GM19025 (cell line): ENCODE data around the gene KBTBD2.
"Not testable (repeated sequence)": the region's sequence is repeated elsewhere in the genome, so short reads cannot be mapped to it uniquely, and the experiment has no call there.

Source experiments
- ATAC-seq: cut with Tn5 transposase; IDR thresholded peaks from one replicate; pipeline ENCODE4 v1.9.1; 2021; ENCODE audit warnings: mild to moderate bottlenecking, low read depth, moderate library complexity; ENCODE audit not compliant: unreplicated experiment

KBTBD2 gene

GRCh38 chr7:32858648-32859047, 32.9 kb downstream of the KBTBD2 start:
- ATAC-seq: no peak

DNA sequence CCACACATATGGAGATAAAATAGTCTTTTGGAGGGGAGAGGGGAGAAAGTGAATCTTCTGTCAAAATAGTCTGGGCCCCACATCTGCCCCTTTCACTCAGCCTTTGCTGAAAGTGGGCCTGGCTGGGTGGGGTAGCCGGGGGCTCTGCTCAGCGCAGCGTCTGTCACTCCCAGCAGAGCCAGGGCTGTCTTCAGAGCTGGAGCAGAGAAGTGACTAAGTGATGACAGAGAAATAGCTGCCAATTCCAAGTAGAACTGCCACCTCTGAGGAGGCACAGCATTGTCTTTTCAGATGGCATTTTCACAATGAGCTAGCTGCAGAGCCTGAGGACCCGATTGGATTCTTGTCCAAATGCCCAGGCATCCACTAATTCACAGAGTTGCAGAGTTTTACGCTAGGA, 34.5 kb downstream of the KBTBD2 start:
- not testable (repeated sequence) for ATAC-seq

- ATAC-seq: not testable (repeated sequence)
These were observed 35.5 kb downstream of the KBTBD2 start for GRCh38 chr7:32855837-32856775.

GRCh38 chr7:32850654-32851053, 40.9 kb downstream of the KBTBD2 start:
- not testable (repeated sequence) for ATAC-seq

DNA sequence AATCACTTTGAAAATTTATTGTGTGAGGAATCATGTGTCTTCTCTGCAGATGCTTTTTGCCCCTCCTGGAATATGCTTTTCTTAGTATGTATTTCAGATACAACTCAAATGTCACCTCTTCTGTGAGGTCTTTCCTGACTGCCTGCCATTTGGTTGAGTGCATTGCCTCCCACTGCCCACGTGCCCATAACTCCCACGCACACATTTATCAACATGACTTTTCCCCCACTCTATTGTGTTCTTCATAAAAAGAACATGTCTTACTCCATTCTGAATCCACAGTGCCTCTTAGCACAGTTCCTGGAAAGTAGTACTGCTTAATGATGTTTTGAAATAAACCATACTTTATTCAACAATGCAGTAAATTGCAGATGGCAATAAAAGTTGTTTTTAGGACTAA, 42.9 kb downstream of the KBTBD2 start:
- ATAC-seq: not testable (repeated sequence)

DNA sequence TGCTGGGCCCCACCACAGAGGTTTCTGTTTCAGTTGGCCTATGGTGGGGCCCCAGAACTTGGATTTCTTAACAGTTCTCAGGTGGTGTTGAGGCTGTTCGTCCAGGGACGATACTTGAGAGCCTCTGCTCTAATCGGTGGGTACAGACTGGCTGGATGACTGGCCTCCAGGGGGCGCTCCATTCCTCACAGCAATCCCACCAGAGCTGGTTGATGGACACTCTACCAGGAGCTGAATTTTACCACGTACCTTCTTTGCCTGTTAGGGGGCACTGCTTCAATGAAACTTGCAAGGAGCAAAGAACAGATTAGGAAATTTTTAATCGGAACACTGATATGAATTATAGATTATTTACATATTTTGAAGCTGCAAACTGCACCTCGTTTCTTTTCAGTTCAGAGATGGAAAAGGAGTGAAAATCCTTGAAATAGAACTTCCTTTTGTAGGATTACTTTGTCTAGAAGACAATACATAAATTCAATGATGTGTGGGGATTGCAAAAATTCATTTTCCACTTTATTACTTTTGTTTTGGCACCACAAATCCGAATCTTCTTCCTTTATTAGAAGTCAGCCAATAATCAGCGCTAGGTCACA, 44.8 kb downstream of the KBTBD2 start:
- ATAC-seq: peak; percentile 97

DNA sequence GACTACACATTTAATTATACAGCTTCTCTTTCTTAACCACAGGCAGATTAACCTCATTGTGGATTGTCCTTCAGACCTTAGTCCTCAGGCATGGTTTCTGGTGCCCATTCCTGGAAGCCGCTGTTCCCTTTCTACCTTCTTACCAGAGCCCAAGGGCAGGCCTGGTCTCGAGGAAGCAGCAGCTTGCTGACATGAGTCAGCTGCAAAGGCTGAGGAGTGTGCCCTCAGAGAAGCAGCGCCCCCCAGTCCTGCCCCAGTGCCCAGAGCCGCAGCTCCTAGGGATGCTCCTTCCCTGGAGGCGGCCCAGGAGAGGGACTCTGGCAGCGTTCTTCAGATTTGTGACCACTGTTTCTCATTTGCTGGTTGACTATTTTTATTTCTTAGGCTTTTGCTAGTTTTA, 46.8 kb downstream of the KBTBD2 start:
- ATAC-seq: not testable (repeated sequence)

DNA sequence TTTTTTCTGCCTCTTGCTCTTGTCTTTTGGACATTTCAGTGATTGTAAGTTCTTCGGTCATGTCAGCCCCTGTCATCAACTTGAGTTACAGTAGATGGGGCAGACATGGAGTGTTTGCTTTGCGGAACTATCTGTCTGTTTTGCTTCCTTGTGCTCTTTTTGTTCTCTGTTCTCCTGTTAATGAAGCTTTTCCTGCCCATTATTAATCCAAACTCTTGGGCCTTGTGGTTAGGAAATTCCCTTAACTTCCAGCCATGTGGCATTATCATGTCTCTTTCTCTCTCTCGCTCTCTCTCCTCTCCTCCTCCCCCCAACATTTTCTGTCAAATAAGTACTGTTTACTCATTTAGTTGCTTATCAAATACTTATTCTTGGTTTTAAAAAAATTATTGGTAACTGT, 47.8 kb downstream of the KBTBD2 start:
- ATAC-seq: not testable (repeated sequence)

DNA sequence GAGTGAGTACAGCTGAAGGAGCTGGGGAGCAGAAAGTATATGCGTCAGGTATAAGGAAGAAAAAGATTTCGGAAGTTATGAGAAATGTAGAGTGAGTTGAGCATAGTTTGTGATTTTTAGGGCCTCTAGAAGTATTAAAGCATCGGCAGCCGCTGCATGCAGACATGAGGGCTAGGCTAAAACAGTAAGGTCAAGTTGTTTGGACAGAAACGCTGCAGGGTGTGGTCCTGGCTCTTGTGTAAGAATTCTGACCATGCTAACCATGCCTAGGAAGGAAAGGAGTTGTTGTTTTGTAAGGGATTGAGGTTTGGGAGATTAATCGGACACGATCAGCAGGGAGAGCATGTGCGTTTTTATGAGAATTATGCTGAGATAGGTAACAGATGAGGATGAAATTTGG, 51.7 kb downstream of the KBTBD2 start:
- not testable (repeated sequence) for ATAC-seq

GRCh38 chr7:32828996-32829752, 62.4 kb downstream of the KBTBD2 start:
- peak; percentile 67 for ATAC-seq
